Neutrophil (primary cell): ENCODE measurements around the gene MVP.
A peak's percentile ranks its signal among the peaks of the same experiment; 100 is the strongest.

Experiments
- H3K27ac ChIP-seq: fragments of 200-600 bp; sonication (generic); 2 replicates; pipeline ENCODE4 v1.5.1; 2016; ENCODE audit warnings: mild to moderate bottlenecking, moderate library complexity
- H3K27me3 ChIP-seq: fragments of 200-600 bp; sonication (generic); 2 replicates; pipeline ENCODE4 v1.6.0; 2016; ENCODE audit warnings: mild to moderate bottlenecking
- H3K36me3 ChIP-seq: fragments of 200-600 bp; sonication (generic); 2 replicates; pipeline ENCODE4 v1.5.1; 2017
- H3K4me1 ChIP-seq, 2 experiments: fragments of 200-600 bp in 1 of 2; sonication (generic) in 1 of 2; 1 replicate in 1 of 2; 2 replicates in 1 of 2; pipeline versions ENCODE4 v1.5.1 to v1.6.1; 2013 to 2016; ENCODE audit warnings: low read depth in 1 of 2, low read length in 1 of 2, mild to moderate bottlenecking in 1 of 2, moderate library complexity in 1 of 2; ENCODE audit not compliant: control insufficient read depth in 1 of 2, insufficient read depth in 1 of 2
- H3K4me3 ChIP-seq, 2 experiments: fragments of 200-600 bp in 1 of 2; sonication (generic) in 1 of 2; 1 replicate in 1 of 2; 2 replicates in 1 of 2; pipeline ENCODE4 v1.5.1; 2013 to 2016; ENCODE audit warnings: low read depth in 1 of 2, low read length in 1 of 2, mild to moderate bottlenecking in 1 of 2, moderate library complexity in 1 of 2
- H3K9me3 ChIP-seq: fragments of 200-600 bp; sonication (generic); 2 replicates; pipeline ENCODE4 v1.5.1; 2016
- TF ChIP-seq, protein P1 (sequence below): fragments of 200-600 bp; sonication (generic); IDR thresholded peaks from 2 replicates; pipeline ENCODE4 v1.5.1; 2016; ENCODE audit warnings: antibody characterized with exemption

The MVP gene

DNA sequence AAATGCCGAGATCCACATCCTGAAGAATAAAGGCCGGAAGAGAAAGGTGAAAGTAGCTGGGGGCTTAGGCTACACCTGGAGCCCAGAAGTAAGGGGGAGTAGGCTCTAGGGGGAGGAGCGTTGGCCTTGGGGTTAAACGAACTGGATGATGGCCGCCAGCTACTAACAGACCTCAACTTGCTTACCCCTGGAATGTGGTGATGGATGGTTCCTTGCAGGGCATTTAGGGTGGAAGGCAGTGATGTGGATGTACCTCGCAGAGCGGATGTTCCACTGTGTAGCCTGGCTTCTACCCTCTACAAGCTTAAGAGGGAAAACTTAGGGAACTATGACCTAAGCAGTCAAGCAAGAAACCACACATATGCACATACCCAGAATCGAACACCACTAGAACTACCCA, 16.2 kb upstream of the MVP start:
- TF ChIP-seq, protein P1, sequence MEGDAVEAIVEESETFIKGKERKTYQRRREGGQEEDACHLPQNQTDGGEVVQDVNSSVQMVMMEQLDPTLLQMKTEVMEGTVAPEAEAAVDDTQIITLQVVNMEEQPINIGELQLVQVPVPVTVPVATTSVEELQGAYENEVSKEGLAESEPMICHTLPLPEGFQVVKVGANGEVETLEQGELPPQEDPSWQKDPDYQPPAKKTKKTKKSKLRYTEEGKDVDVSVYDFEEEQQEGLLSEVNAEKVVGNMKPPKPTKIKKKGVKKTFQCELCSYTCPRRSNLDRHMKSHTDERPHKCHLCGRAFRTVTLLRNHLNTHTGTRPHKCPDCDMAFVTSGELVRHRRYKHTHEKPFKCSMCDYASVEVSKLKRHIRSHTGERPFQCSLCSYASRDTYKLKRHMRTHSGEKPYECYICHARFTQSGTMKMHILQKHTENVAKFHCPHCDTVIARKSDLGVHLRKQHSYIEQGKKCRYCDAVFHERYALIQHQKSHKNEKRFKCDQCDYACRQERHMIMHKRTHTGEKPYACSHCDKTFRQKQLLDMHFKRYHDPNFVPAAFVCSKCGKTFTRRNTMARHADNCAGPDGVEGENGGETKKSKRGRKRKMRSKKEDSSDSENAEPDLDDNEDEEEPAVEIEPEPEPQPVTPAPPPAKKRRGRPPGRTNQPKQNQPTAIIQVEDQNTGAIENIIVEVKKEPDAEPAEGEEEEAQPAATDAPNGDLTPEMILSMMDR = no peak
- Histone ChIP-seq H3K27me3 (no peaks in the 10 kb centered on the region), H3K9me3 (no peaks in the 10 kb centered on the region), H3K27ac (peak overlapping the region; percentile 99), H3K4me1 (peaks cover 30 to 35% of the 10 kb centered on the region in 2 experiments), H3K36me3 (peaks cover 12% of the 10 kb centered on the region), H3K4me3 (peak overlapping the region in 1 of 2 experiments; percentile 97)

DNA sequence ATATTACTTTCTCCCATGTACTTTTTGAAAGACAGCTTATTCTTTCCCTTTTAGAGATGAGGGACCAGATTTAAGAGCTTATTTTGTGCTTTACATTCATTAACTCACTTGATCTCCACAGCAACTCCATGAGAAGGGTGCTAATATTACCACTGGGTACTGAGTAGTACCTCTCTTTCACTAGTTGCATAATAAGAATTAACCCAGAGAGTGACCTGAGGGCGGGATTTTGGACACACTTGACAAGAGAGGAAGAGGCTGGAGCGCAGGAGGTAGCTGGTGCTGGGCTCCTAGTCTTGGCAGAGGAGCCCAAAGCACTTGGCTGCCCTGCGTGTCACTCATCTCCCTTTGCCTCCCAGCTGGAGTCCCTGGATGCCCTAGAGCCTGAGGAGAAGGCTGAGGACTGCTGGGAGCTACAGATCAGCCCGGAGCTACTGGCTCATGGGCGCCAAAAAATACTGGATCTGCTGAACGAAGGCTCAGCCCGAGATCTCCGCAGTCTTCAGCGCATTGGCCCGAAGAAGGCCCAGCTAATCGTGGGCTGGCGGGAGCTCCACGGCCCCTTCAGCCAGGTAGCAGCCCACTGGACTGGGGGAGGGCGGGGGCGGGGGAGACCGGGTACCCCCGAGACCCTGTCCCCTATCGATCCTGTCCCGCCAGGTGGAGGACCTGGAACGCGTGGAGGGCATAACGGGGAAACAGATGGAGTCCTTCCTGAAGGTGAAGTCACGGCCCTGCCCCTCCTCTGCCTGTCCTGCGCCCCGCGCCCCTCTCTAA, 15.6 kb upstream of the MVP start:
- Histone ChIP-seq H3K4me3 (peak overlapping the region; percentile 95 to 97), H3K27me3 (no peaks in the 10 kb centered on the region), H3K9me3 (no peaks in the 10 kb centered on the region), H3K4me1 (peaks cover 35 to 40% of the 10 kb centered on the region in 2 experiments), H3K36me3 (peaks cover 14% of the 10 kb centered on the region), H3K27ac (peak overlapping the region; percentile 99)
- TF ChIP-seq, protein P1 = no peak

DNA sequence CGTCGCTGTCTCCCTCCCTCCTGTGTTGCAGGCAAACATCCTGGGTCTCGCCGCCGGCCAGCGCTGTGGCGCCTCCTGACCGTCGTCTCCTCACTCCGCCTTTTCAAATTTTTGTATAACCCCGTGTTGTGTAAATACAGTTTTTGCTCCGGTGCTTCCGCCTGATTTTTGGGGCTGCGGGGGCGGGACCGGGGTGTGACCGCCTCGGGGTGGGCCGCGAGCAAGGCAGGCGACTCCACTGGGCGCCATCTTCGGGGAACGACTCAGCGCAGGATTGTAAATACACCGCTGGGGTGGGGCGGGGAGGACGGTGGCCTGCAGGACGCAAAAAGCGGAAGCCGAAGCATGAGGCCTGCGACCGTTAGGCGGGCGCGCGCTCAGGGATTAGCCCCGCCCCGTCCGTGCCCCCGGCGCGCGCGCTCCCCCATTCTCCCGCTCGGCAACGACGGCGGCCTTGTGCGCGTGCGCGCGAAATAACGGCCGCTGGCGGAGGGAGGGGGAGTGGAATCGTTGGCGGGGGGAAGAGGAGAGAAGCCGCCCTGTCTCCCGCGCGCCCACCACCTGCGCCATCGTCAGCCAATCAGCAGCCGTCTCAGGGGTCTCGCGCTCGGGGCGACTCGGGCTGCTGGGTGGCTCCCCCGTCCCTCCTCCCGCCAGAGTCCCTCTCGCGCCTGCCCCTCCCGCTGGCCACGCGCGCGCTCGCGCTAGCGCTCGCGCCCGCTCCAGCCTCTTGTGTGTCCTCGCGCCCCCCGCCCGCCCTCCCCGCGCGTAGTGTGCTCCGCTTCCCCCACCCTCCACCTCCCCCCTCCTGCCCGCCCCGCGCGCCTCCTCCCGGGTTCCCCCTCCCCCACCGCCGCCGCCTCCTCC, 14.8 kb upstream of the MVP start:
- TF ChIP-seq, protein P1 = peak; percentile 62
- peak overlapping the region; percentile 95 to 97 for H3K4me3 ChIP-seq
- peaks cover 21% of the 10 kb centered on the region for H3K36me3 ChIP-seq
- peak overlapping the region; percentile 99 for H3K27ac ChIP-seq
- H3K27me3 ChIP-seq = no peaks in the 10 kb centered on the region
- H3K9me3 ChIP-seq = no peaks in the 10 kb centered on the region
- peaks cover 38 to 45% of the 10 kb centered on the region in 2 experiments for H3K4me1 ChIP-seq

DNA sequence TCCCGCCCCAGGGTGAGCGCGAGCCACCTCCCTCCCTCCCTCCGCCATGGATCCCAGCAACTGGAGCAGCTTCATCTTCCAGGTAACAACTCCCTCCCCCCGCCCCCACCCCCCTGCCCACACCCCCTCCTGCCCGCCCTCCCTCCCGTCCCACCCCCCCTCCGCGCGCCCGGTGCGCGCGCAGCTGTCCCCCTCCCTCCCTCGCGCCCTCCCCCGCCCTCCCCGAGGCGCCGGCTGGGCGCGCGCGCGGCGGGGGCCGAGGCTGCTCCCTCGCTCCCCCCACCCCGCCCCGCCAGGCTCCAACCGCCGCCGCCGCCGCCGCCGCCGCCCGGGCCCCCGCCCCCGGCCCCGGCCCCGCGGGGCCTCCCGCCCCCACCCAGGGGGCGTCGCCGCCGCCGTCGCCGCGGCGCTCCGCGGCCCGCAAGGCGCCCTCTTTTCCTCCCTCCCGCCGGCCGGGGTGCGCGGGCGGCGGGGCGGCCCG, 14.1 kb upstream of the MVP start, which contains the start of gene MAZ:
MAZ (plus strand) TSS at position 431 of the 481 bp plus-strand sequence. CDS start 173 bp downstream, outside the sequence.
- Histone ChIP-seq H3K27me3 (peaks cover under 1% of the 10 kb centered on the region), H3K27ac (peak within 1 kb of the TSS; percentile 99), H3K4me1 (peaks cover 45 to 51% of the 10 kb centered on the region in 2 experiments), H3K4me3 (peak within 1 kb of the TSS; percentile 95 to 97), H3K36me3 (peaks cover 21% of the 10 kb centered on the region), H3K9me3 (no peaks in the 10 kb centered on the region)
- TF ChIP-seq, protein P1 = no peak

DNA sequence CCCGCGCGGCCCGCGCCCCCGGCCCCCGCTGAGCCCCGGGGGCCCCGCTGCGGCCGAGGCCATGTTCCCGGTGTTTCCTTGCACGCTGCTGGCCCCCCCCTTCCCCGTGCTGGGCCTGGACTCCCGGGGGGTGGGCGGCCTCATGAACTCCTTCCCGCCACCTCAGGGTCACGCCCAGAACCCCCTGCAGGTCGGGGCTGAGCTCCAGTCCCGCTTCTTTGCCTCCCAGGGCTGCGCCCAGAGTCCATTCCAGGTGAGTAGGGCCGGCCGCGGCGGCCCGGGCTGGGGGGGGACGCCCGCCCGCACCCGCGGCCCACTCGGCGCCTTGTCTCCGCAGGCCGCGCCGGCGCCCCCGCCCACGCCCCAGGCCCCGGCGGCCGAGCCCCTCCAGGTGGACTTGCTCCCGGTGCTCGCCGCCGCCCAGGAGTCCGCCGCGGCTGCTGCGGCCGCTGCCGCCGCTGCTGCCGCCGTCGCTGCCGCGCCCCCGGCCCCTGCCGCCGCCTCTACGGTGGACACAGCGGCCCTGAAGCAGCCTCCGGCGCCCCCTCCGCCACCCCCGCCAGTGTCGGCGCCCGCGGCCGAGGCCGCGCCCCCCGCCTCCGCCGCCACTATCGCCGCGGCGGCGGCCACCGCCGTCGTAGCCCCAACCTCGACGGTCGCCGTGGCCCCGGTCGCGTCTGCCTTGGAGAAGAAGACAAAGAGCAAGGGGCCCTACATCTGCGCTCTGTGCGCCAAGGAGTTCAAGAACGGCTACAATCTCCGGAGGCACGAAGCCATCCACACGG, 13.4 kb upstream of the MVP start:
- peak overlapping the region; percentile 67 to 74 for H3K4me3 ChIP-seq
- H3K9me3 ChIP-seq = no peaks in the 10 kb centered on the region
- TF ChIP-seq, protein P1 = no peak
- peaks cover 21% of the 10 kb centered on the region for H3K36me3 ChIP-seq
- H3K27ac ChIP-seq = peak overlapping the region; percentile 93
- peaks cover 8% of the 10 kb centered on the region for H3K27me3 ChIP-seq
- peaks cover 52 to 57% of the 10 kb centered on the region in 2 experiments for H3K4me1 ChIP-seq
